H1 (cell line): ENCODE results near the gene RBM34. TPM values are rescaled to one million over a fixed set of nuclear protein-coding genes. Genes with fewer than 3 reads are reported as not detected.

Source experiments
- ATF3 ChIP-seq: IDR thresholded peaks from 2 replicates; pipeline ENCODE4 v1.6.1; 2011; ENCODE audit warnings: low read depth, mild to moderate bottlenecking, low read length; ENCODE audit not compliant: insufficient read depth
- CBX5 ChIP-seq: fragments of 300-800, 300-1000 bp; sonication (generic); IDR thresholded peaks from 2 replicates; pipeline ENCODE4 v1.7.1; 2016; ENCODE audit warnings: antibody characterized with exemption, low read length, low read depth
- CHD2 ChIP-seq: IDR thresholded peaks from 2 replicates; pipeline ENCODE4 v1.6.1; 2012; ENCODE audit warnings: low read length, improper control_type of control experiment
- E2F6 ChIP-seq: IDR thresholded peaks from 2 replicates; pipeline ENCODE4 v1.6.1; 2012; ENCODE audit warnings: inconsistent platforms
- EGR1 ChIP-seq: IDR thresholded peaks from 2 replicates; pipeline ENCODE4 v1.6.1; 2011; ENCODE audit warnings: low read depth, low read length, borderline replicate concordance
- FOSL1 ChIP-seq: IDR thresholded peaks from 2 replicates; pipeline ENCODE4 v1.6.1; 2011; ENCODE audit warnings: mild to moderate bottlenecking, low read depth, low read length, moderate library complexity; ENCODE audit not compliant: insufficient read depth
- GABPA ChIP-seq: IDR thresholded peaks from 2 replicates; pipeline ENCODE4 v1.6.1; 2011; ENCODE audit warnings: mild to moderate bottlenecking, low read length, moderate library complexity, borderline replicate concordance; ENCODE audit not compliant: insufficient read depth
- HDAC2 ChIP-seq, 2 experiments: fragments of 300-600 bp in 1 of 2; sonication (generic) in 1 of 2; IDR thresholded peaks; 2 replicates each; pipeline ENCODE4 v1.6.1; 2011 to 2012; ENCODE audit warnings: low read depth in 2 of 2, low read length in 2 of 2, mild to moderate bottlenecking in 2 of 2, moderate library complexity in 2 of 2, borderline replicate concordance in 1 of 2, inconsistent platforms in 1 of 2
- NRF1 ChIP-seq: IDR thresholded peaks from 2 replicates; pipeline ENCODE4 v1.6.1; 2011; ENCODE audit warnings: mild to moderate bottlenecking, low read depth, low read length, improper control_type of control experiment
- RBBP5 ChIP-seq: IDR thresholded peaks from 2 replicates; pipeline ENCODE4 v1.7.1; 2012; ENCODE audit warnings: low read depth, mild to moderate bottlenecking, inconsistent platforms, low read length, moderate library complexity, borderline replicate concordance
- RXRA ChIP-seq: IDR thresholded peaks from 2 replicates; pipeline ENCODE4 v1.6.1; 2011; ENCODE audit warnings: low read depth, mild to moderate bottlenecking, low read length, moderate library complexity; ENCODE audit not compliant: insufficient read depth
- SAP30 ChIP-seq: fragments of 300-600 bp; sonication (generic); IDR thresholded peaks from 2 replicates; pipeline ENCODE4 v1.7.1; 2012; ENCODE audit warnings: low read length, moderate library complexity, mild to moderate bottlenecking, inconsistent platforms; ENCODE audit not compliant: insufficient read depth, insufficient replicate concordance
- SIN3A ChIP-seq, 2 experiments: IDR thresholded peaks in 1 of 2; conservative IDR thresholded peaks in 1 of 2; 2 replicates each; pipeline ENCODE4 v1.6.1; 2011 to 2012; ENCODE audit warnings: low read length in 2 of 2, improper control_type of control experiment in 1 of 2, low read depth in 1 of 2, mild to moderate bottlenecking in 1 of 2
- SIX5 ChIP-seq: IDR thresholded peaks from 2 replicates; pipeline ENCODE4 v1.6.1; 2011; ENCODE audit warnings: mild to moderate bottlenecking, low read depth, low read length
- SP4 ChIP-seq: IDR thresholded peaks from 2 replicates; pipeline ENCODE4 v1.6.1; 2012; ENCODE audit warnings: low read length, inconsistent platforms
- TAF1 ChIP-seq: IDR thresholded peaks from 2 replicates; pipeline ENCODE4 v1.6.1; 2011; ENCODE audit warnings: mild to moderate bottlenecking, low read depth, low read length
- ZNF274 ChIP-seq: IDR thresholded peaks from 2 replicates; pipeline ENCODE4 v1.7.0; 2012; ENCODE audit warnings: low read length, borderline replicate concordance; ENCODE audit errors: extremely low read depth
- polyA plus RNA-seq, 7 experiments: library from polyadenylated mRNA; depleted of rRNA in 3 of 7; stranded (reverse) in 5 of 7; unstranded in 2 of 7; fragments of >200 nt in 5 of 7; fragments of 200-250 nt in 2 of 7; gene quantifications; 1 replicate in 5 of 7; 2 replicates in 1 of 7; 4 replicates in 1 of 7; pipeline versions ENCODE4 v1.2.1 to v1.2.3, GENCODE V29; 2011 to 2013; ENCODE audit warnings: missing spikeins in 2 of 7, mixed read lengths in 2 of 7
- total RNA-seq: library from RNA; stranded (reverse); fragmentation: NEBNext Ultra II Directional; extraction: Animal tissue kit (Norgen Biotek cat#: 25700); gene quantifications from 2 replicates; pipeline ENCODE4 v1.2.1, GENCODE V29; 2021
- TF ChIP-seq, protein P1 (sequence below): IDR thresholded peaks from 2 replicates; pipeline ENCODE4 v1.6.1; 2011; ENCODE audit warnings: low read length, improper control_type of control experiment

Gene RBM34
- total and polyA plus RNA-seq, 2 of the 8 experiments (the other 6 are each of a cell fraction or from before 2014, with no cell fraction given) = 18.8 to 108 TPM

GRCh38 chr1:235160957-235161684 is at the start of gene RBM34 (continued):
- TF ChIP-seq GABPA (peak; percentile 87; the same call in 1 of the 2 replicates), SAP30 (peak; percentile 85), RBBP5 (peak; percentile 87), SIX5 (no peak), CHD2 (no peak), SIN3A (conservative IDR thresholded peaks at IDR 0.05 in 1 of 2, IDR thresholded peaks at IDR 0.05 in 1 of 2; ENCODE audit: low read depth in 1 of 2, low read length in 2 of 2) (peak; percentile 34 to 96; a peak in 2 of 4 replicates), CBX5 (no peak), TAF1 (peak; percentile 96), HDAC2 (IDR thresholded peaks at IDR 0.05; ENCODE audit: borderline replicate concordance in 1 of 2, low read depth in 2 of 2, low read length in 2 of 2) (peak in 1 of 2 experiments; percentile 33; a peak in 1 of 4 replicates), NRF1 (0 out of 2 replicates have a peak, but pooled peaks have one; percentile 12), RXRA (no peak), ZNF274 (no peak), ATF3 (no peak), SP4 (0 out of 2 replicates have a peak, but pooled peaks have one; percentile 73), FOSL1 (no peak), EGR1 (peak; percentile 65), E2F6 (no peak)
- TF ChIP-seq, protein P1, sequence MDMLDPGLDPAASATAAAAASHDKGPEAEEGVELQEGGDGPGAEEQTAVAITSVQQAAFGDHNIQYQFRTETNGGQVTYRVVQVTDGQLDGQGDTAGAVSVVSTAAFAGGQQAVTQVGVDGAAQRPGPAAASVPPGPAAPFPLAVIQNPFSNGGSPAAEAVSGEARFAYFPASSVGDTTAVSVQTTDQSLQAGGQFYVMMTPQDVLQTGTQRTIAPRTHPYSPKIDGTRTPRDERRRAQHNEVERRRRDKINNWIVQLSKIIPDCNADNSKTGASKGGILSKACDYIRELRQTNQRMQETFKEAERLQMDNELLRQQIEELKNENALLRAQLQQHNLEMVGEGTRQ = no peak
